ENCODE results near the gene SH2B2. TPM values are rescaled to one million over a fixed set of nuclear protein-coding genes. Genes with fewer than 3 reads are reported as not detected.

SH2B2 gene
- total and polyA plus RNA-seq, 2 experiments from 2014 or later = 5.6 to 21.9 TPM

- ATAC-seq (peak; percentile 95), DNase-seq (ENCODE audit: low spot score) (peak; percentile 85)
- H3K9me2 ChIP-seq (ENCODE audit: insufficient read depth) = no peaks in the 10 kb centered on the region
- H3K4me2 ChIP-seq = peak overlapping the region; percentile 67; the same call in 1 of the 2 replicates
- no peaks in the 10 kb centered on the region; the same call in 2 of the 3 replicates for H3K9me3 Mint-ChIP-seq
- H4K20me1 ChIP-seq (replicated peaks; ENCODE audit: insufficient read depth) = no peaks in the 10 kb centered on the region; the same call in 1 of the 2 replicates
- peaks cover 16% of the 10 kb centered on the region for H3K27me3 Mint-ChIP-seq (ENCODE audit: insufficient read depth, low read depth, poor library complexity)
- H3K36me3 ChIP-seq (ENCODE audit: insufficient read depth) = no peaks in the 10 kb centered on the region
- no peaks in the 10 kb centered on the region for H3F3A ChIP-seq (replicated peaks; ENCODE audit: low read depth)
- H3K36me3 Mint-ChIP-seq (ENCODE audit: low read depth) = no peaks in the 10 kb centered on the region
- no peak overlapping the region for H2AFZ ChIP-seq
- H3K27ac Mint-ChIP-seq = no peak overlapping the region
- no peaks in the 10 kb centered on the region for H3K79me2 ChIP-seq (replicated peaks; ENCODE audit: insufficient read depth)
- H3K4me3 ChIP-seq = no peak overlapping the region; the same call in 1 of the 2 replicates
- H3K4me3 Mint-ChIP-seq = no peak overlapping the region
- peaks cover 11% of the 10 kb centered on the region for H3K4me1 Mint-ChIP-seq
- H3K27me3 ChIP-seq (ENCODE audit: insufficient read depth) = no peaks in the 10 kb centered on the region
- no peak for TF ChIP-seq ETS1 (IDR thresholded peaks at IDR 0.05)
- TF ChIP-seq ZNF114 (CRISPR knock-in tag; IDR thresholded peaks at IDR 0.05) = no peak
- no peak for TF ChIP-seq ZNF462 (CRISPR knock-in tag; IDR thresholded peaks at IDR 0.05)
- no peak for TF ChIP-seq JUNB (IDR thresholded peaks at IDR 0.05; ENCODE audit: unreplicated experiment)
- TF ChIP-seq, protein P1, sequence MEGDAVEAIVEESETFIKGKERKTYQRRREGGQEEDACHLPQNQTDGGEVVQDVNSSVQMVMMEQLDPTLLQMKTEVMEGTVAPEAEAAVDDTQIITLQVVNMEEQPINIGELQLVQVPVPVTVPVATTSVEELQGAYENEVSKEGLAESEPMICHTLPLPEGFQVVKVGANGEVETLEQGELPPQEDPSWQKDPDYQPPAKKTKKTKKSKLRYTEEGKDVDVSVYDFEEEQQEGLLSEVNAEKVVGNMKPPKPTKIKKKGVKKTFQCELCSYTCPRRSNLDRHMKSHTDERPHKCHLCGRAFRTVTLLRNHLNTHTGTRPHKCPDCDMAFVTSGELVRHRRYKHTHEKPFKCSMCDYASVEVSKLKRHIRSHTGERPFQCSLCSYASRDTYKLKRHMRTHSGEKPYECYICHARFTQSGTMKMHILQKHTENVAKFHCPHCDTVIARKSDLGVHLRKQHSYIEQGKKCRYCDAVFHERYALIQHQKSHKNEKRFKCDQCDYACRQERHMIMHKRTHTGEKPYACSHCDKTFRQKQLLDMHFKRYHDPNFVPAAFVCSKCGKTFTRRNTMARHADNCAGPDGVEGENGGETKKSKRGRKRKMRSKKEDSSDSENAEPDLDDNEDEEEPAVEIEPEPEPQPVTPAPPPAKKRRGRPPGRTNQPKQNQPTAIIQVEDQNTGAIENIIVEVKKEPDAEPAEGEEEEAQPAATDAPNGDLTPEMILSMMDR (conservative IDR thresholded peaks at IDR 0.05; ENCODE audit: low read depth in 2 of 2) = peak; percentile 81 to 97
- no peak overlapping the region for H3K27ac ChIP-seq (ENCODE audit: low read depth)
- H3K4me1 ChIP-seq (ENCODE audit: insufficient read depth) = peaks cover 7% of the 10 kb centered on the region; the same call in 1 of the 2 replicates
Observed at GRCh38 chr7:102279537-102280400, 6.9 kb upstream of the SH2B2 start.

Measured in GM23338 (cell line).